ENCODE measurements around the gene KLF2. TPM values are rescaled to one million over a fixed set of nuclear protein-coding genes. Genes with fewer than 3 reads are reported as not detected.

The KLF2 gene
- total RNA-seq, 4 donors from 2014 or later: 115 to 236 (median 167) TPM

DNA sequence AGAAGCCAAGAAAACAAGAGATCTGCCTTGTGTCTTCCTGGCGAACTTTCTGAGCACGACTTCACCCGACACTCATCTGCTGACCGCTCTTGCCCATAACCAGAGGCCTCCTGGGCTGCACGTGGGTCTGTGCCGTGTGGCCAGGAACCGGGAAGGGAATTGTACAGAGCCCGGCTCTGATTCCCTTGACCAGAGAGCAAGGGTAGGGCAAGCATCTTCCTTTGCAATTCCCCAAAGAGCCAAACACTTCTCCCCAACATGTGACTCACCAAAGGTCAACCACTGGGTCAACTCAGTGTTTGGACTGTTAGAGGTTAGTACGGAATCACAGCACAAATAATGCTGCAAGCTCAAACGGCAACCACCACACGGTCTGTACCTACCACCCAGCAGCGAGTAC lies 48.9 kb downstream of the KLF2 start:
- Histone ChIP-seq H3K4me1 (peaks cover 0 to 52% (median 41%) of the 10 kb centered on the region in 4 donors), H3K4me3 (no peak overlapping the region), H3K9me3 (no peaks in the 10 kb centered on the region), H3K36me3 (peaks cover 0 to 57% (median 0%) of the 10 kb centered on the region in 3 donors), H3K27me3 (no peaks in the 10 kb centered on the region), H3K27ac (peak overlapping the region; percentile 66 to 90 (median 77))
- TF ChIP-seq POLR2A (IDR thresholded peaks at IDR 0.05) (no peak), EP300 (IDR thresholded peaks at IDR 0.05) (peak; percentile 48 to 81)
- TF ChIP-seq, protein P1, sequence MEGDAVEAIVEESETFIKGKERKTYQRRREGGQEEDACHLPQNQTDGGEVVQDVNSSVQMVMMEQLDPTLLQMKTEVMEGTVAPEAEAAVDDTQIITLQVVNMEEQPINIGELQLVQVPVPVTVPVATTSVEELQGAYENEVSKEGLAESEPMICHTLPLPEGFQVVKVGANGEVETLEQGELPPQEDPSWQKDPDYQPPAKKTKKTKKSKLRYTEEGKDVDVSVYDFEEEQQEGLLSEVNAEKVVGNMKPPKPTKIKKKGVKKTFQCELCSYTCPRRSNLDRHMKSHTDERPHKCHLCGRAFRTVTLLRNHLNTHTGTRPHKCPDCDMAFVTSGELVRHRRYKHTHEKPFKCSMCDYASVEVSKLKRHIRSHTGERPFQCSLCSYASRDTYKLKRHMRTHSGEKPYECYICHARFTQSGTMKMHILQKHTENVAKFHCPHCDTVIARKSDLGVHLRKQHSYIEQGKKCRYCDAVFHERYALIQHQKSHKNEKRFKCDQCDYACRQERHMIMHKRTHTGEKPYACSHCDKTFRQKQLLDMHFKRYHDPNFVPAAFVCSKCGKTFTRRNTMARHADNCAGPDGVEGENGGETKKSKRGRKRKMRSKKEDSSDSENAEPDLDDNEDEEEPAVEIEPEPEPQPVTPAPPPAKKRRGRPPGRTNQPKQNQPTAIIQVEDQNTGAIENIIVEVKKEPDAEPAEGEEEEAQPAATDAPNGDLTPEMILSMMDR (IDR thresholded peaks at IDR 0.05): no peak
- WGBS, 2 donors: 31 to 64% methylated on average over 12 of the region's 12 CpGs
- peak; percentile 61 to 84 for DNase-seq (ENCODE audit: low spot score in 2 of 2)

DNA sequence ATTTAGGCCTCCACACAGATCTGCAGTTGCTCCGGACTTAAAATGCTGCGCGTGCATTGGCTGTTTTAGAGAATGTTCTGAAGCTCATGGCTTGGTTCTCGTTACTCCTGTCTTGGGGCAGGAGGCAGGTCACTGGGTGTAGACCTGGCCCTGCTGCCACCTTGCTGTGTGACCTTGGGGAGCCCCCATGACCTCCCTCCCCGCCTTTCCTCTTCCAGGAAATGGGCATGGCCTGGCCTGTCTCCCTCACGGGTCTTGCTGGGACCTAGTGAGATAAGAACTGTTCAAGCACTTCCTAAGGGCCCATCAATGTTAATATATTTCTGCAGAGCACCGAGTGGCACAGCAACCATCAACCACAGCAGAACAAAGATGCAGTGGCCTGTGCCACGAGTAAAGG lies 49.4 kb downstream of the KLF2 start:
- 63 to 66% methylated on average over 8 of the region's 8 CpGs for WGBS, 2 donors
- Histone ChIP-seq H3K4me3 (no peak overlapping the region), H3K9me3 (no peaks in the 10 kb centered on the region), H3K27ac (peak overlapping the region in 1 of 4 donors; percentile 85), H3K27me3 (no peaks in the 10 kb centered on the region), H3K4me1 (peaks cover 0 to 52% (median 39%) of the 10 kb centered on the region in 4 donors), H3K36me3 (peaks cover 0 to 61% (median 0%) of the 10 kb centered on the region in 3 donors)
- no peak for DNase-seq (ENCODE audit: low spot score in 2 of 2)
- TF ChIP-seq EP300 (IDR thresholded peaks at IDR 0.05): no peak

DNA sequence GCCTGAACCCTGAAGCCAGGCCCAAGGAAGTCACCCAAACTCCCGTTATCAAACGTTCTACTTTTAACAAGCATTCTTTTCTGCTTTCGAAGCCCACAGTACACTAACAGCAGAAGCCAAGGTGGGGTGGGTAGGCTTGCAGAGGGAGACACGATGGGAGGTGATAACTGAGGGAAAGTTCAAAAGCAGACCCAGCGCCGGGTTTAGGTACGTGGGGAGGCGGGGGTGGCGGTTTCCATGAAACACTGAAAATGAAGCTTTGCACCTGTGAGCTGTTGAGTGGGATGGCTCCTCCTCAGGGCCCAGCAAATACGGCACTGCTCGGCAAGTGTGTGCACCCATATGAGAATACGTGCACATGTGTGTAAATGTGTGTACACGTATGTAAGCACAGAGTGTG lies 49.8 kb downstream of the KLF2 start:
- no peak for DNase-seq (ENCODE audit: low spot score in 2 of 2)
- 85 to 86% methylated on average over 13 of the region's 13 CpGs for WGBS, 2 donors
- TF ChIP-seq, protein P1 (IDR thresholded peaks at IDR 0.05): no peak
- TF ChIP-seq EP300 (IDR thresholded peaks at IDR 0.05): no peak
- TF ChIP-seq POLR2A (IDR thresholded peaks at IDR 0.05): no peak
- H3K4me3 ChIP-seq: no peak overlapping the region
- peaks cover 0 to 63% (median 0%) of the 10 kb centered on the region in 3 donors for H3K36me3 ChIP-seq
- H3K27ac ChIP-seq: no peak overlapping the region
- no peaks in the 10 kb centered on the region for H3K27me3 ChIP-seq
- no peaks in the 10 kb centered on the region for H3K9me3 ChIP-seq
- peaks cover 0 to 52% (median 38%) of the 10 kb centered on the region in 4 donors for H3K4me1 ChIP-seq

DNA sequence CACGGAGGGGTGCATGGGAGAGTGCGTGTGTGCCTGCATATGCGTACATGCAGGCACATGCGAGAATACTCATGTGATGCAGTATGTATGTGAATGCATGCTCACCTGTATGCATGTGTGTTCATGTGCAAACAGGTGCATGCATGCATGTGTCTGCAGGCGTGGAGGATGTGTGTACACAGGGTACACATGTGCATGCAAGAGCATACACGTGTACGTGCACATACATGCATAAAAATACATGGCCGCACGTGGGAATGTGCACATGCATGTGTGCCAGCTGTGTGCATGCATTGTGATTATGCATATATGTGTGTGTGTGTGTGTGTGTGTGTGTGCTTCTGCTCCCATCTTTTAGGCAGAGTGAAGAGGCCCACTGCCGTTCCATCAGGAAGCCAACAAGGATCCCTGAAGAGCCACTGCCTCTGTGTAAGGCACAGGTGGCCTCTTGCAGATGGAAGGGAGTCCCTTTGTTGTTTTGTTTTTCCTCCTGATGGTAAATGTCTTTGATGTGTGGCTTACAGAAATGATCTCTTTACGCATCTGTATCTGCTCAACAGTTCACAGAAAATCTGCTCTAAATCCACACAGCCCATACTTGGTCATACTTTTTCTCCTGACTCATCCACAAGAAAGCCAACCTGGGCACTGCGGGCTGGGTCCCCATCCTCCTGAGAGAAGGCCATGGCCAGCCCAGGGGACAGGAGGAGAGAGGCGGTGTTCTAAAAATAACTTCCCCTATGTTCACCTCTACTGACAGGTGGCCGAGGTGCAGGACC lies 50.7 kb downstream of the KLF2 start:
- H3K4me1 ChIP-seq: peaks cover 0 to 48% (median 34%) of the 10 kb centered on the region in 4 donors
- TF ChIP-seq POLR2A (IDR thresholded peaks at IDR 0.05) (no peak), EP300 (IDR thresholded peaks at IDR 0.05) (no peak)
- TF ChIP-seq, protein P1 (IDR thresholded peaks at IDR 0.05): no peak
- WGBS, 2 donors: 95 to 96% methylated on average over 14 of the region's 14 CpGs
- no peak overlapping the region for H3K27ac ChIP-seq
- H3K27me3 ChIP-seq: no peaks in the 10 kb centered on the region
- no peak overlapping the region for H3K4me3 ChIP-seq
- H3K9me3 ChIP-seq: no peaks in the 10 kb centered on the region
- H3K36me3 ChIP-seq: peaks cover 0 to 60% (median 0%) of the 10 kb centered on the region in 3 donors
- no peak for DNase-seq (ENCODE audit: low spot score in 2 of 2)

DNA sequence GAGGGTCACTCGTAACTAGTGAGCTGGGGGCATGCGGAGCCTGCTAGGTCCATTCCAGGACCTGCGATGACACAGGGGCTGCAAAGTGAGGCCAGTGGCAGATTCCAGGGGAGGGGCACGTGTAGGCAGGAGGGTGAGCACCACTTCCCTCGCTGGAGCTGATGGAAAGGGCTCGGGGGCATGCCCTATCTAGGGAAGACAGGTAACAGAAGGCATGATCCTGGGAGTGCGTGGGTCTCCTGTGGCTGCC lies 51.2 kb downstream of the KLF2 start:
- Histone ChIP-seq H3K4me3 (no peak overlapping the region), H3K27ac (peak overlapping the region in 1 of 4 donors; percentile 20), H3K27me3 (no peaks in the 10 kb centered on the region), H3K9me3 (no peaks in the 10 kb centered on the region), H3K36me3 (peaks cover 0 to 60% (median 0%) of the 10 kb centered on the region in 3 donors), H3K4me1 (peaks cover 0 to 45% (median 32%) of the 10 kb centered on the region in 4 donors)
- no peak for TF ChIP-seq EP300 (IDR thresholded peaks at IDR 0.05)
- TF ChIP-seq, protein P1 (IDR thresholded peaks at IDR 0.05): no peak
- TF ChIP-seq POLR2A (IDR thresholded peaks at IDR 0.05): no peak
- WGBS, 2 donors: 84 to 94% methylated on average over 6 to 7 of the region's 7 CpGs
- no peak for DNase-seq (ENCODE audit: low spot score in 2 of 2)
